Astrocyte (in vitro differentiated cells and primary cell): ENCODE results near the gene LIME1. TPM values are rescaled to one million over a fixed set of nuclear protein-coding genes. Genes with fewer than 3 reads are reported as not detected.

ENCODE experiments used
- DNase-seq: peaks from one replicate; pipeline ENCODE4 v3.0.0-alpha.2; 2010; ENCODE audit warnings: low read depth
- FAIRE-seq: peaks from 2 replicates; lab custom pipeline; 2011; peaks lifted over from hg19 to GRCh38; lab: Jason Lieb, UNC
- H2AFZ ChIP-seq: 2 replicates; pipeline ENCODE4 v1.6.0; 2012; ENCODE audit warnings: low read depth, low read length, inconsistent platforms
- H3K27ac ChIP-seq: 2 replicates; pipeline ENCODE4 v1.5.1; 2011; ENCODE audit warnings: low read depth, low read length, inconsistent platforms
- H3K27me3 ChIP-seq: 2 replicates; pipeline ENCODE4 v1.6.0; 2011; ENCODE audit warnings: low read length, inconsistent platforms; ENCODE audit not compliant: insufficient read depth
- H3K36me3 ChIP-seq: 2 replicates; pipeline ENCODE4 v1.5.1; 2011; ENCODE audit warnings: low read length, inconsistent platforms; ENCODE audit not compliant: insufficient read depth
- H3K4me1 ChIP-seq: 2 replicates; pipeline ENCODE4 v1.5.1; 2011; ENCODE audit warnings: low read length, inconsistent platforms; ENCODE audit not compliant: insufficient read depth
- H3K4me2 ChIP-seq: 2 replicates; pipeline ENCODE4 v1.6.0; 2012; ENCODE audit warnings: low read length, inconsistent platforms
- H3K4me3 ChIP-seq: 2 replicates; pipeline ENCODE4 v1.5.1; 2011; ENCODE audit warnings: low read depth, mild to moderate bottlenecking, low read length, inconsistent platforms; ENCODE audit not compliant: insufficient read depth
- H3K79me2 ChIP-seq: 2 replicates; pipeline ENCODE4 v1.6.0; 2012; ENCODE audit warnings: mild to moderate bottlenecking, low read length, inconsistent platforms; ENCODE audit not compliant: insufficient read depth
- H3K9ac ChIP-seq: 2 replicates; pipeline ENCODE4 v1.6.0; 2012; ENCODE audit warnings: mild to moderate bottlenecking, low read length, inconsistent platforms
- H3K9me3 ChIP-seq: 2 replicates; pipeline ENCODE4 v1.5.1; 2012; ENCODE audit warnings: low read depth, mild to moderate bottlenecking, low read length, inconsistent platforms; ENCODE audit not compliant: insufficient read depth
- H4K20me1 ChIP-seq: 2 replicates; pipeline ENCODE4 v1.6.0; 2012; ENCODE audit warnings: low read length, inconsistent platforms; ENCODE audit not compliant: insufficient read depth
- H3K27ac Mint-ChIP-seq: one replicate; pipeline ENCODE4 v1.8.0; 2021; ENCODE audit warnings: mild to moderate bottlenecking, mixed read lengths; ENCODE audit not compliant: unreplicated experiment
- H3K27me3 Mint-ChIP-seq: one replicate; pipeline ENCODE4 v1.8.0; 2021; ENCODE audit warnings: low read depth, mixed read lengths; ENCODE audit not compliant: unreplicated experiment
- H3K36me3 Mint-ChIP-seq: one replicate; pipeline ENCODE4 v1.8.0; 2021; ENCODE audit warnings: low read depth, mixed read lengths; ENCODE audit not compliant: unreplicated experiment
- H3K4me1 Mint-ChIP-seq: one replicate; pipeline ENCODE4 v1.8.0; 2021; ENCODE audit warnings: low read depth, mixed read lengths; ENCODE audit not compliant: unreplicated experiment
- H3K4me3 Mint-ChIP-seq: one replicate; pipeline ENCODE4 v1.8.0; 2021; ENCODE audit warnings: mild to moderate bottlenecking, moderate library complexity, mixed read lengths; ENCODE audit not compliant: unreplicated experiment
- H3K9me3 Mint-ChIP-seq: one replicate; pipeline ENCODE4 v1.8.0; 2021; ENCODE audit warnings: mild to moderate bottlenecking, mixed read lengths; ENCODE audit not compliant: unreplicated experiment
- CTCF ChIP-seq: IDR thresholded peaks from 2 replicates; pipeline ENCODE4 v1.5.1; 2011; ENCODE audit warnings: low read depth, mild to moderate bottlenecking, inconsistent platforms, low read length, moderate library complexity; ENCODE audit not compliant: insufficient read depth
- EZH2 ChIP-seq: IDR thresholded peaks from 2 replicates; pipeline ENCODE4 v1.6.1; 2012; ENCODE audit warnings: mild to moderate bottlenecking, low read length, inconsistent platforms; ENCODE audit not compliant: insufficient read depth
- total RNA-seq: library from RNA; stranded (reverse); gene quantifications from 2 replicates; pipeline ENCODE4 v1.2.1, GENCODE V29; 2021

The LIME1 gene
- total RNA-seq, 1 donor from 2014 or later, result 7.6 TPM

- no peaks in the 10 kb centered on the region for H3K27me3 ChIP-seq
- no peaks in the 10 kb centered on the region for H3K9me3 ChIP-seq
- H3K79me2 ChIP-seq, result peaks cover 42% of the 10 kb centered on the region
- FAIRE-seq (no peak), DNase-seq (no peak)
- Mint-ChIP-seq H3K4me3 (no peak overlapping the region), H3K9me3 (no peaks in the 10 kb centered on the region), H3K27ac (no peak overlapping the region), H3K27me3 (no peaks in the 10 kb centered on the region), H3K36me3 (peaks cover 12% of the 10 kb centered on the region), H3K4me1 (peaks cover 2% of the 10 kb centered on the region)
- H3K27ac ChIP-seq, result no peak overlapping the region
- H3K4me3 ChIP-seq, result no peak overlapping the region
- H3K36me3 ChIP-seq, result peaks cover 3% of the 10 kb centered on the region
- no peak overlapping the region for H2AFZ ChIP-seq
- H3K9ac ChIP-seq, result no peak overlapping the region
- H4K20me1 ChIP-seq, result peaks cover 63% of the 10 kb centered on the region
- no peak overlapping the region for H3K4me2 ChIP-seq
- H3K4me1 ChIP-seq, result no peaks in the 10 kb centered on the region
- no peak for TF ChIP-seq EZH2
- TF ChIP-seq CTCF, result no peak
These were observed 2.8 kb upstream of the LIME1 start for GRCh38 chr20:63733579-63734081.

GRCh38 chr20:63734111-63734945, 2.1 kb upstream of the LIME1 start:
- no peak for DNase-seq
- Mint-ChIP-seq H3K4me3 (no peak overlapping the region), H3K9me3 (no peaks in the 10 kb centered on the region), H3K27ac (no peak overlapping the region), H3K36me3 (peaks cover 12% of the 10 kb centered on the region), H3K4me1 (no peaks in the 10 kb centered on the region), H3K27me3 (no peaks in the 10 kb centered on the region)
- no peaks in the 10 kb centered on the region for H3K4me1 ChIP-seq
- no peak overlapping the region for H3K9ac ChIP-seq
- no peak overlapping the region for H3K27ac ChIP-seq
- no peaks in the 10 kb centered on the region for H3K9me3 ChIP-seq
- no peak overlapping the region for H3K4me3 ChIP-seq
- H3K27me3 ChIP-seq, result no peaks in the 10 kb centered on the region
- FAIRE-seq, result no peak
- peaks cover 3% of the 10 kb centered on the region for H3K36me3 ChIP-seq
- TF ChIP-seq CTCF, result no peak
- no peak for TF ChIP-seq EZH2
- H3K79me2 ChIP-seq, result peaks cover 35% of the 10 kb centered on the region
- H2AFZ ChIP-seq, result no peak overlapping the region
- no peak overlapping the region for H3K4me2 ChIP-seq
- peaks cover 60% of the 10 kb centered on the region for H4K20me1 ChIP-seq
